ENCODE measurements around the gene TBXAS1. TPM values are rescaled to one million over a fixed set of nuclear protein-coding genes. Genes with fewer than 3 reads are reported as not detected.

TBXAS1 gene
- total and polyA plus RNA-seq, 5 donors from 2014 or later: 5.2 to 21.2 (median 11.3) TPM

DNA sequence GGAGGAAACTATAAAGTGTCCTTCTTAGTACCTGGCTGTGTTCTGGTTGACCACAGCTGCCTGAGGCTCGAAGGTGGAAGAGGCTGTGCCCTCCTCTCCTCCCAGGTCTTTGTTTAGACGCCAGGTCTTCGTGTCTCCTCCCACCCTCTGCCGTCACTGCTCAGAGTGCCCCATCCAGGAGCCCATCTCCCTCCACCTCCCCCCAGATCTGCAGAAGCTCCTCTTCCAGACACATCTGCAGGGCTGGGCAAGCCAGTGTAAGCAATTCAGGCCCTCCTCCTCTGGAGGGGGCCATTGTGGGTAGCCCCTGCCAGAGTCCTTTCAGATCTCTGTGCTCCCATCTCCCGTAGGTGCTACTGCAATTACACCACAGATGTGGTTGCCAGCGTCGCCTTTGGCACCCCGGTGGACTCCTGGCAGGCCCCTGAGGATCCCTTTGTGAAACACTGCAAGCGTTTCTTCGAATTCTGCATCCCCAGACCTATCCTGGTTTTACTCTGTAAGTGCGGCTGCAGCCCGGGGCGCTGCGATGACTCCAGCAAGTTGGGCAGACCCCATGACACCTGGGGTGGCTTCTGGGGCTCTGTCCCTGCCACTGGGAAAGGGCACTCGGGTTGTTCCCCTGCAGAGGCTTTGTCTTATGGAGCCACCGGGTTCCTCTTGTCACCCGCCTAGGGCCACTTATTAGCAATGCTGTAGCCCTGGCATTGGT is 126.2 kb downstream of the TBXAS1 start:
- H3K27me3 ChIP-seq (ENCODE audit: control insufficient read depth, insufficient read depth, low read length): no peaks in the 10 kb centered on the region
- ATAC-seq (ENCODE audit: low read depth in 2 of 2): no peak
- no peak for DNase-seq
- H3K4me1 ChIP-seq (ENCODE audit: control insufficient read depth, insufficient read depth, low read length, poor library complexity, severe bottlenecking): no peaks in the 10 kb centered on the region
- no peak overlapping the region for H3K4me3 ChIP-seq (ENCODE audit: low read depth, low read length)
- H3K4me3 Mint-ChIP-seq: no peak overlapping the region
- no peaks in the 10 kb centered on the region for H3K9me3 ChIP-seq (ENCODE audit: control insufficient read depth in 2 of 2, low read length in 2 of 2)
- no peaks in the 10 kb centered on the region for H3K36me3 ChIP-seq (ENCODE audit: control insufficient read depth, insufficient read depth, low read length)
- no peaks in the 10 kb centered on the region for H3K4me1 Mint-ChIP-seq
- H3K27ac Mint-ChIP-seq: no peak overlapping the region
- peaks cover 0 to 2% (median 0%) of the 10 kb centered on the region in 7 donors for H3K9me3 Mint-ChIP-seq
- peaks cover 2% of the 10 kb centered on the region for H3K27me3 Mint-ChIP-seq
- H3K36me3 Mint-ChIP-seq: no peaks in the 10 kb centered on the region
- H3K27ac ChIP-seq (ENCODE audit: insufficient read depth, low read length, poor library complexity, severe bottlenecking): no peak overlapping the region

DNA sequence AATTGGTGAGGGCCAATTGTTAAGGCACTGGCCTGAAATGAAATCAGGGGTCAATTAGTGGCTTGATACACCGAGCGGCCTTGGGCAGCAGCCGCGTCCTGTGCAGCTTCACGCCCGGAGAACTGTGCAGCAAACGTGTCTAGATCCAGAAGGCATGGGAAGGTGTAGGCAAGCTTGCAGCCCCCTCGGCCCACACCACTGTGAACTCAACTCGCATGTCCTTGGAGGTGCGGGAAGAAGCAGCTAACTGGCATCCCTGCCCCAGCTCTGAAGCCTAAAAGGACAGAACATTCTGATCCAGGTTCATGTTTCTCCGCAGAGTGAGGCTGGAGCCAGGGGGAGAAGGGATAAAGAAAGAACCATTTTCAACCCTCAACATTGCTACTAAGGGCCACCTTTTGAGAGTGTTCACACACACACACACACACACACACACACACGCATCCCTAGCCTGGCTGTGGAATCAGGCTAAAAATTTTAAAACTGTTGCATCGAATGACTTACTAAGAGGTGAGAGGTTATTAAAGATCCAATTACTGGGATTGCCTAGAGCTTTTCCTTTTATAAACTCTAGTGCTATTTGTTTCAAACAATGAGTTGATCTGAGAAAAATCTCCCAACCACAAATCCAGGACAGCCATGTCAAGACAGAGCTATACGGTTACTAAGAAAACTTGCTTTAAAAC is 129.7 kb downstream of the TBXAS1 start:
- Histone ChIP-seq H3K4me3 (ENCODE audit: low read depth, low read length) (no peak overlapping the region), H3K27ac (ENCODE audit: insufficient read depth, low read length, poor library complexity, severe bottlenecking) (no peak overlapping the region), H3K27me3 (ENCODE audit: control insufficient read depth, insufficient read depth, low read length) (no peaks in the 10 kb centered on the region), H3K36me3 (ENCODE audit: control insufficient read depth, insufficient read depth, low read length) (no peaks in the 10 kb centered on the region), H3K4me1 (ENCODE audit: control insufficient read depth, insufficient read depth, low read length, poor library complexity, severe bottlenecking) (no peaks in the 10 kb centered on the region), H3K9me3 (ENCODE audit: control insufficient read depth in 2 of 2, low read length in 2 of 2) (no peaks in the 10 kb centered on the region)
- DNase-seq (no peak), ATAC-seq (ENCODE audit: low read depth in 2 of 2) (no peak)
- Mint-ChIP-seq H3K4me1 (no peaks in the 10 kb centered on the region), H3K27ac (no peak overlapping the region), H3K4me3 (no peak overlapping the region), H3K27me3 (peaks cover 15% of the 10 kb centered on the region), H3K36me3 (no peaks in the 10 kb centered on the region), H3K9me3 (no peaks in the 10 kb centered on the region)

DNA sequence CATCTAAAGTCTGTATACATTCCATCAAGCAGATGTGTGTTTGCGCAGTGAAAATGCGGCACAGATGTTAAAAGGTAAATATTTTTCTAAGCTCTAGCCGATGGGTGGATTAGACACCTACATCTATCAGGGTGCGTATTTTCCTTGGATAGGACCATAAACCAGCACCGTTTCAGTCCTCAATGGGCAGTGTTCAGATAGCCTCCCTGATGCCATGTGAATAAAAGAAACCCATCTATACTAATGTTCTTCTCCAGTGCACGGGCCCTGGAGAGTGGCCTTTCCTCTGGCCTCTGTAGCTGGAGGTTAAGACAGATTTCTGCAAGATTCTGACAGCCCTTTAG is 130.2 kb downstream of the TBXAS1 start:
- peaks cover 15% of the 10 kb centered on the region for H3K27me3 Mint-ChIP-seq
- no peaks in the 10 kb centered on the region for H3K36me3 ChIP-seq (ENCODE audit: control insufficient read depth, insufficient read depth, low read length)
- no peak overlapping the region for H3K27ac ChIP-seq (ENCODE audit: insufficient read depth, low read length, poor library complexity, severe bottlenecking)
- ATAC-seq (ENCODE audit: low read depth in 2 of 2) (no peak), DNase-seq (no peak)
- no peaks in the 10 kb centered on the region for H3K9me3 Mint-ChIP-seq
- no peaks in the 10 kb centered on the region for H3K4me1 ChIP-seq (ENCODE audit: control insufficient read depth, insufficient read depth, low read length, poor library complexity, severe bottlenecking)
- no peak overlapping the region for H3K27ac Mint-ChIP-seq
- H3K36me3 Mint-ChIP-seq: no peaks in the 10 kb centered on the region
- H3K4me3 Mint-ChIP-seq: no peak overlapping the region
- H3K4me3 ChIP-seq (ENCODE audit: low read depth, low read length): no peak overlapping the region
- no peaks in the 10 kb centered on the region for H3K27me3 ChIP-seq (ENCODE audit: control insufficient read depth, insufficient read depth, low read length)
- no peaks in the 10 kb centered on the region for H3K9me3 ChIP-seq (ENCODE audit: control insufficient read depth in 2 of 2, low read length in 2 of 2)
- no peaks in the 10 kb centered on the region for H3K4me1 Mint-ChIP-seq

DNA sequence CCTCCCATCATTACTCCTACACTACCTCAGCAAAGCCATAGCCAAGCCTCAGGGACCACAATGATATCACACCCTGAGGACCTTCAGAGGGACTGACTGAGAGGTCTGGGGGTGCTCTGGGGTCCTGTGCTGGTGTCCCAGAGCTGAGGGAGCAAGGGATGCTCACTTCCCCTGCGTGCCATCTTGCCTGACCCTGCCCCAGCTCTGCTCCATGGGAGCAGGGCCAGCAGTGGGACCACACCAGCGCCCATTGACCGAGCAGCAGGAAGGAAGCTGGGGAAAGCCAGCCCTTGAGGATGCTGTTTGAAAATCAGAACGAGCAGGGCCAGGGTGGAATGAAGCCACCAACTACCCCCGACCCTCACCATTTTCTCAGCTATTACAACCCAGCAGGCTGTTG is 130.7 kb downstream of the TBXAS1 start:
- Mint-ChIP-seq H3K4me3 (no peak overlapping the region), H3K4me1 (no peaks in the 10 kb centered on the region), H3K27ac (no peak overlapping the region), H3K9me3 (no peaks in the 10 kb centered on the region), H3K36me3 (no peaks in the 10 kb centered on the region), H3K27me3 (peaks cover 15% of the 10 kb centered on the region)
- DNase-seq (no peak), ATAC-seq (ENCODE audit: low read depth in 2 of 2) (no peak)
- Histone ChIP-seq H3K4me1 (ENCODE audit: control insufficient read depth, insufficient read depth, low read length, poor library complexity, severe bottlenecking) (no peaks in the 10 kb centered on the region), H3K27ac (ENCODE audit: insufficient read depth, low read length, poor library complexity, severe bottlenecking) (no peak overlapping the region), H3K36me3 (ENCODE audit: control insufficient read depth, insufficient read depth, low read length) (no peaks in the 10 kb centered on the region), H3K9me3 (ENCODE audit: control insufficient read depth in 2 of 2, low read length in 2 of 2) (no peaks in the 10 kb centered on the region), H3K4me3 (ENCODE audit: low read depth, low read length) (no peak overlapping the region), H3K27me3 (ENCODE audit: control insufficient read depth, insufficient read depth, low read length) (no peaks in the 10 kb centered on the region)

DNA sequence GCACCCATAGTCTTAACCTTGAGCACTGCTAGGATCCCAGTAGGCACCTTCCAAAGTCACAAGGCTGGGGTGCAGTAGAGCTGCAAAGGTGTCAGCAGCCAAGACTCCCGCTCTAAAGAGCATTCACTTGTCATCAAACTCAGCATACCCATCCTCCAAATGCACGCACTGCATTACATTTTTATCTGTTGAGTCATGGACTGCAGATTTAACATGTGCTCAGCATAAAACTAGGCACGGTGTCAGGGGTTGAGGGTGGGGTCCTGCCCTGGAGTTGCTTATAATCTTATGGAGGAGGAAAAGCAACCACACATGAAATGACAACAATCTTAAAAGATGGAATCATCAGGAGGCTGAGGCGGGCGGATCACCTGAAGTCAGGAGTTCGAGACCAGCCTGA is 131.1 kb downstream of the TBXAS1 start:
- peak overlapping the region in 1 of 3 donors; percentile 20 for H3K27ac Mint-ChIP-seq
- Histone ChIP-seq H3K27me3 (ENCODE audit: control insufficient read depth, insufficient read depth, low read length) (no peaks in the 10 kb centered on the region), H3K4me3 (ENCODE audit: low read depth, low read length) (no peak overlapping the region), H3K36me3 (ENCODE audit: control insufficient read depth, insufficient read depth, low read length) (no peaks in the 10 kb centered on the region), H3K4me1 (ENCODE audit: control insufficient read depth, insufficient read depth, low read length, poor library complexity, severe bottlenecking) (no peaks in the 10 kb centered on the region), H3K27ac (ENCODE audit: insufficient read depth, low read length, poor library complexity, severe bottlenecking) (no peak overlapping the region), H3K9me3 (ENCODE audit: control insufficient read depth in 2 of 2, low read length in 2 of 2) (no peaks in the 10 kb centered on the region)
- H3K4me3 Mint-ChIP-seq: no peak overlapping the region
- H3K27me3 Mint-ChIP-seq: peaks cover 15% of the 10 kb centered on the region
- ATAC-seq (ENCODE audit: low read depth in 2 of 2): no peak
- no peak for DNase-seq
- H3K9me3 Mint-ChIP-seq: no peaks in the 10 kb centered on the region
- H3K4me1 Mint-ChIP-seq: no peaks in the 10 kb centered on the region
- H3K36me3 Mint-ChIP-seq: no peaks in the 10 kb centered on the region

DNA sequence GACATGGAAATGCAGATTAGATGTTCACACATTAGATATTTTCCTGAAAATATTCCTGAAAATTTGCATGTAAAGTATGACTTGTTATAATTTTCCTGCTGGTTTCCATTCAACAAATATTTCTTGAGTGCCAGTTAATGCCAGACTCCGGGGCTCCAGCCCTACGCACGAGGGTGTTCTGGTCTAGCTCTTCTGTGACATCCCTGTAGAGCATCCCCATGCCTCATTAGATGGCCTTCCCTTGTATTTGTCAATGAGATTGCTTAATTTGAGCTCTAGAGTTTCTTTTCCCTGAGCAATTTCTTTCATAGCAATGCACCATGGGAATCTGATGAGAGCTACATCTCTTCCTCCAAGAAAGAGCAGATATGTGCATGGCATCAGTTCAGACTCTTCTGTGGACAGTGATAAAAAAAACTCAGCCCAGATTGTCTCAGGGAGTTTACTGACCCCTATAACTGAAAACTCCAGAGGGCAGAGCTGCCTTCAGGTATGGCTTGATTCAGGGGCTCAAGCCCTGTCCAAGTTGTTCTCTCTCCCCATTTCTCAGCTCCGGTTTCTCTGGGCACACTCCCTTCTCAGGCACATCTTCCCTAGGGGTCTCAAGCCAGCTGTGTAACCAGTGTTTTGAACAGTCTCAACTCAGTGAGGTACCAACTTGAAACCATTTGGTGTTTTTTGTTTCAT is 137.0 kb downstream of the TBXAS1 start:
- Histone ChIP-seq H3K36me3 (ENCODE audit: control insufficient read depth, insufficient read depth, low read length) (no peaks in the 10 kb centered on the region), H3K9me3 (ENCODE audit: control insufficient read depth in 2 of 2, low read length in 2 of 2) (no peaks in the 10 kb centered on the region), H3K4me1 (ENCODE audit: control insufficient read depth, insufficient read depth, low read length, poor library complexity, severe bottlenecking) (no peaks in the 10 kb centered on the region), H3K4me3 (ENCODE audit: low read depth, low read length) (no peak overlapping the region), H3K27ac (ENCODE audit: insufficient read depth, low read length, poor library complexity, severe bottlenecking) (no peak overlapping the region), H3K27me3 (ENCODE audit: control insufficient read depth, insufficient read depth, low read length) (peaks cover 2% of the 10 kb centered on the region)
- DNase-seq (no peak), ATAC-seq (ENCODE audit: low read depth in 2 of 2) (no peak)
- Mint-ChIP-seq H3K9me3 (peaks cover 0 to 2% (median 0%) of the 10 kb centered on the region in 7 donors), H3K27ac (peak overlapping the region in 1 of 3 donors; percentile 41), H3K4me1 (no peaks in the 10 kb centered on the region), H3K4me3 (no peak overlapping the region), H3K27me3 (peaks cover 23% of the 10 kb centered on the region), H3K36me3 (no peaks in the 10 kb centered on the region)

DNA sequence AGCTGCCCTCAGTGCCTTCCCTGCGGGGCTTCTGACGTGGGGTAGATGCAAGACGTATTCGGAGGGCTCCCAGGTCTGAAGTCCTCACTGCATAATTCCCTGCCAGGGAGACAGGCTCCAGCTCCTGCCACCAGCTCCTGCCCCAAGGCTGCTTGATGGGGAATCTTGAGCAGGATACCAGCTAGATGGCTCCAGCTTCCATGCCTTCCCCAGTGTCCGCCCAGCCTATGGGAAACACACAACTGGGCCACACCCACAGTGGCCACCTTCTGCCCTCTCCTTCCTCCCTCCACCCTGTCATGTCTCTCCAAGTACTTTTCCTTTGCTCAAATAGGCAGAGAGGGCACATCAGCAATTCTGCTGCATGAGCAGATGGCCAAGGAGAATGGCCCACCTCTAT is 137.9 kb downstream of the TBXAS1 start:
- no peak for ATAC-seq (ENCODE audit: low read depth in 2 of 2)
- no peaks in the 10 kb centered on the region for H3K9me3 ChIP-seq (ENCODE audit: control insufficient read depth in 2 of 2, low read length in 2 of 2)
- no peak overlapping the region for H3K27ac ChIP-seq (ENCODE audit: insufficient read depth, low read length, poor library complexity, severe bottlenecking)
- no peak overlapping the region for H3K4me3 ChIP-seq (ENCODE audit: low read depth, low read length)
- H3K9me3 Mint-ChIP-seq: peaks cover 0 to 2% (median 0%) of the 10 kb centered on the region in 7 donors
- peaks cover 2% of the 10 kb centered on the region for H3K27me3 ChIP-seq (ENCODE audit: control insufficient read depth, insufficient read depth, low read length)
- H3K4me1 Mint-ChIP-seq: no peaks in the 10 kb centered on the region
- no peak overlapping the region for H3K27ac Mint-ChIP-seq
- no peaks in the 10 kb centered on the region for H3K4me1 ChIP-seq (ENCODE audit: control insufficient read depth, insufficient read depth, low read length, poor library complexity, severe bottlenecking)
- H3K36me3 ChIP-seq (ENCODE audit: control insufficient read depth, insufficient read depth, low read length): no peaks in the 10 kb centered on the region
- H3K36me3 Mint-ChIP-seq: no peaks in the 10 kb centered on the region
- H3K4me3 Mint-ChIP-seq: no peak overlapping the region
- H3K27me3 Mint-ChIP-seq: peaks cover 28% of the 10 kb centered on the region
- DNase-seq: no peak
